HL-60 (cell line): ENCODE data around the gene APOOL.

Source experiments
- DNase-seq, 2 experiments: peaks; one replicate each; pipeline ENCODE4 v3.0.0-alpha.2; 2010 to 2020; ENCODE audit warnings: low read depth in 1 of 2, low spot score in 1 of 2
- H3K27ac ChIP-seq: fragments of 250-450 bp; sonication (Bioruptor Pico); replicated peaks from 2 replicates; pipeline ENCODE4 v1.5.1; 2020; ENCODE audit warnings: mild to moderate bottlenecking, moderate library complexity
- H3K27me3 ChIP-seq: fragments of 250-450 bp; sonication (Bioruptor Pico); 2 replicates; pipeline ENCODE4 v1.5.1; 2021; ENCODE audit warnings: mild to moderate bottlenecking, moderate library complexity; ENCODE audit not compliant: insufficient read depth, poor library complexity, severe bottlenecking
- H3K4me3 ChIP-seq: replicated peaks from 2 replicates; pipeline ENCODE4 v1.5.1; 2011; ENCODE audit warnings: mild to moderate bottlenecking, control low read depth, low read length; ENCODE audit not compliant: insufficient read depth
- CTCF ChIP-seq: IDR thresholded peaks from one replicate; pipeline ENCODE4 v1.5.1; 2011; ENCODE audit warnings: low read length, control low read depth, inconsistent platforms; ENCODE audit not compliant: insufficient read depth
- GABPA ChIP-seq: IDR thresholded peaks from 2 replicates; pipeline ENCODE4 v1.6.1; 2012; ENCODE audit warnings: low read depth
- POLR2AphosphoS5 ChIP-seq: IDR thresholded peaks from 2 replicates; pipeline ENCODE4 v1.6.1; 2012; ENCODE audit warnings: low read depth
- REST ChIP-seq: IDR thresholded peaks from 2 replicates; pipeline ENCODE4 v1.6.1; 2012; ENCODE audit warnings: low read depth; ENCODE audit not compliant: insufficient replicate concordance
- SPI1 ChIP-seq: IDR thresholded peaks from 2 replicates; pipeline ENCODE4 v1.6.1; 2012; ENCODE audit warnings: low read depth, mild to moderate bottlenecking, borderline replicate concordance

The APOOL gene

GRCh38 chrX:85115252-85115651 lies 111.6 kb downstream of the APOOL start:
- H3K27me3 ChIP-seq: no peaks in the 10 kb centered on the region
- TF ChIP-seq REST: no peak
- TF ChIP-seq SPI1: no peak
- no peak for TF ChIP-seq CTCF
- TF ChIP-seq POLR2AphosphoS5: no peak
- TF ChIP-seq GABPA: no peak
- no peak overlapping the region for H3K27ac ChIP-seq
- no peak for DNase-seq
- no peak overlapping the region for H3K4me3 ChIP-seq

GRCh38 chrX:85136409-85136808 lies 132.7 kb downstream of the APOOL start:
- no peak for TF ChIP-seq CTCF
- TF ChIP-seq POLR2AphosphoS5: no peak
- no peak for TF ChIP-seq SPI1
- TF ChIP-seq REST: no peak
- no peak for TF ChIP-seq GABPA
- Histone ChIP-seq H3K27me3 (no peaks in the 10 kb centered on the region), H3K4me3 (no peak overlapping the region), H3K27ac (no peak overlapping the region)
- no peak for DNase-seq

GRCh38 chrX:85139422-85139821 lies 135.7 kb downstream of the APOOL start:
- Histone ChIP-seq H3K4me3 (no peak overlapping the region), H3K27me3 (no peaks in the 10 kb centered on the region), H3K27ac (no peak overlapping the region)
- TF ChIP-seq SPI1: no peak
- TF ChIP-seq CTCF: no peak
- TF ChIP-seq POLR2AphosphoS5: no peak
- TF ChIP-seq REST: no peak
- TF ChIP-seq GABPA: no peak
- no peak for DNase-seq
